AG04449 (cell line): ENCODE data around the gene PRPF4.
"Not testable (repeated sequence)": the region's sequence is repeated elsewhere in the genome, so short reads cannot be mapped to it uniquely, and the experiment has no call there.

Experiments
- CTCF ChIA-PET: fragments of 350-600 bp; formaldehyde crosslinking; extraction: SDS; loops from one replicate; lab custom pipeline; 2021; ENCODE audit warnings: antibody characterized with exemption; lab: Yijun Ruan, JAX
- POLR2A ChIA-PET: fragments of 400-600, 350-600 bp; formaldehyde crosslinking; extraction: SDS; loops from one replicate; lab custom pipeline; 2020; ENCODE audit warnings: antibody characterized with exemption, inconsistent platforms; lab: Yijun Ruan, JAX
- DNase-seq: peaks from one replicate; pipeline ENCODE4 v3.0.0-alpha.2; 2010; ENCODE audit warnings: low read depth, low spot score
- H3K4me3 ChIP-seq: 2 replicates; pipeline ENCODE4 v1.5.1; 2011; ENCODE audit warnings: low read depth, mild to moderate bottlenecking, control low read depth, low read length
- TF ChIP-seq, protein P1 (sequence below): IDR thresholded peaks from one replicate; pipeline ENCODE4 v1.5.1; 2011; ENCODE audit warnings: mild to moderate bottlenecking, moderate library complexity, low read length, control low read depth, inconsistent platforms; ENCODE audit not compliant: insufficient read depth; ENCODE audit errors: missing control alignments

PRPF4 gene

GRCh38 chr9:113275157-113276131 lies at the start of gene PRPF4, which contains the start of gene CDC26:
TSS of gene PRPF4 (plus strand) at chr9:113275658. CDS start at chr9:113275744, 86 bp downstream.
TSS of gene CDC26 (minus strand) at chr9:113275572. CDS start at chr9:113272507, 3,065 bp downstream.
- peak; percentile 94 for DNase-seq
- TF ChIP-seq, protein P1, sequence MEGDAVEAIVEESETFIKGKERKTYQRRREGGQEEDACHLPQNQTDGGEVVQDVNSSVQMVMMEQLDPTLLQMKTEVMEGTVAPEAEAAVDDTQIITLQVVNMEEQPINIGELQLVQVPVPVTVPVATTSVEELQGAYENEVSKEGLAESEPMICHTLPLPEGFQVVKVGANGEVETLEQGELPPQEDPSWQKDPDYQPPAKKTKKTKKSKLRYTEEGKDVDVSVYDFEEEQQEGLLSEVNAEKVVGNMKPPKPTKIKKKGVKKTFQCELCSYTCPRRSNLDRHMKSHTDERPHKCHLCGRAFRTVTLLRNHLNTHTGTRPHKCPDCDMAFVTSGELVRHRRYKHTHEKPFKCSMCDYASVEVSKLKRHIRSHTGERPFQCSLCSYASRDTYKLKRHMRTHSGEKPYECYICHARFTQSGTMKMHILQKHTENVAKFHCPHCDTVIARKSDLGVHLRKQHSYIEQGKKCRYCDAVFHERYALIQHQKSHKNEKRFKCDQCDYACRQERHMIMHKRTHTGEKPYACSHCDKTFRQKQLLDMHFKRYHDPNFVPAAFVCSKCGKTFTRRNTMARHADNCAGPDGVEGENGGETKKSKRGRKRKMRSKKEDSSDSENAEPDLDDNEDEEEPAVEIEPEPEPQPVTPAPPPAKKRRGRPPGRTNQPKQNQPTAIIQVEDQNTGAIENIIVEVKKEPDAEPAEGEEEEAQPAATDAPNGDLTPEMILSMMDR: no peak
- ChIA-PET CTCF (interaction anchor here (0.6 to 7.0 kb wide), 29 partner anchors 10 to 385 kb away, joined by 3 to 83 read pairs (median 6); partner anchors contain the start of genes ALAD, C9orf43, FKBP15 and HDHD3), POLR2A (interaction anchor here (0.6 to 1.8 kb wide), 4 partner anchors 54 to 135 kb away, joined by 3 to 14 read pairs (median 9); partner anchors contain the start of genes ALAD, C9orf43, FKBP15 and POLE3)
- peak within 1 kb of the TSS; percentile 97 for H3K4me3 ChIP-seq

DNA sequence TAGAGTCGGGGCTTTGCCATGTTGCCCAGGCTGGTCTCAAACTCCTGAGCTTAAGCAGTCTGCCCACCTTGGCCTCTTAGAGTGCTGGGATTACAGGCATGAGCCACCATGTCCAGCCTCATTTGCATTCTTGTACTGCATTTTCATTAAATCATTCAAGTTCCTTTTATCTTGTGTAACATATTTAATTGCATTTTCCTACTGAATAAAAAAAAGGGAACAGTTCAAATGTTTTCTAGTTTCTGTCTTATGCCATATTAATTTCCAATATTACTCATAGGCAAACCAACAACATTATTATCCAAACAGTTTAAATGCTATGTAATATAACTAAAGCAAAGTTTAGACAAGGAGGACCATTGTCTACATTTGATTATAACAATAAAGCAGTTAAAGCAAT lies 48.0 kb upstream of the PRPF4 start:
- no peak for DNase-seq
- TF ChIP-seq, protein P1: no peak
- POLR2A ChIA-PET: no interaction called here
- H3K4me3 ChIP-seq: no peak overlapping the region
- CTCF ChIA-PET: interaction anchor here (1.3 kb wide), 1 partner anchor 18 kb away, joined by 3 read pairs; no protein-coding TSS in a partner anchor

GRCh38 chr9:113228130-113228665 lies 47.3 kb upstream of the PRPF4 start:
- DNase-seq: no peak
- H3K4me3 ChIP-seq: no peak overlapping the region
- TF ChIP-seq, protein P1: no peak
- ChIA-PET POLR2A (no interaction called here), CTCF (interaction anchor here (0.7 to 1.3 kb wide), 4 partner anchors 10 to 47 kb away, joined by 3 to 5 read pairs (median 4); no protein-coding TSS in a partner anchor)

GRCh38 chr9:113231701-113232100 lies 43.8 kb upstream of the PRPF4 start:
- TF ChIP-seq, protein P1: no peak
- CTCF ChIA-PET: interaction anchor here (1.0 to 1.9 kb wide), 3 partner anchors 9 to 43 kb away, joined by 3 to 6 read pairs (median 3); no protein-coding TSS in a partner anchor
- no peak for DNase-seq
- no peak overlapping the region for H3K4me3 ChIP-seq
- POLR2A ChIA-PET: interaction anchor here (1.2 kb wide), 1 partner anchor 9 kb away, joined by 3 read pairs; no protein-coding TSS in a partner anchor

GRCh38 chr9:113235701-113236255 lies 39.7 kb upstream of the PRPF4 start:
- POLR2A ChIA-PET, CTCF ChIA-PET, H3K4me3 ChIP-seq, DNase-seq: not testable (repeated sequence)

DNA sequence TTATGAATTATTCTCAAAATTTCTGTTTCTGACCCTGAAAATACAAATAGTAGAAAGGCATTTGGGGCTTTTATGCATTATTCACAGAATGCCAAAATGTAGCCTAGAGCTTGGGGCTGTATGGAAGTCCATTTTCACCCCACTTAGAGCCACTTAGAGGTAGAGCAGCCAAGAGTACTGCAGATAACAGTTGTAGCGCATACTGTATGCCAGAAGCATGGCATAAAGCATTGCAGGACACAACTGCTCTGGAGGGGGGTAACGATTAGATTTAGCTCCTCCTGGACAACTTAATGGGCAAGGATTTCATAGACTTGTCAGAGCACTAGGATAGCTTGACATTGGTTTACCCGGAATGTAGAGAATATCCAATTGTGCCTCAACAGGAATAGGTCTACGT lies 38.4 kb upstream of the PRPF4 start:
- DNase-seq: no peak
- no peak overlapping the region for H3K4me3 ChIP-seq
- POLR2A ChIA-PET: interaction anchor here (0.5 kb wide), 1 partner anchor 16 kb away, joined by 4 read pairs; the partner anchor contains the start of genes FKBP15 and SLC31A1
- TF ChIP-seq, protein P1: no peak
- CTCF ChIA-PET: interaction anchor here (0.6 to 0.9 kb wide), 2 partner anchors 12 to 360 kb away, joined by 3 read pairs; no protein-coding TSS in a partner anchor
